HPDE6-E6E7 (cell line): ENCODE measurements around the gene ATP8A2.

ENCODE experiments used
- DNase-seq: peaks from one replicate; pipeline ENCODE4 v3.0.0; 2011; ENCODE audit warnings: missing footprints; ENCODE audit errors: extremely low spot score

ATP8A2 gene

DNA sequence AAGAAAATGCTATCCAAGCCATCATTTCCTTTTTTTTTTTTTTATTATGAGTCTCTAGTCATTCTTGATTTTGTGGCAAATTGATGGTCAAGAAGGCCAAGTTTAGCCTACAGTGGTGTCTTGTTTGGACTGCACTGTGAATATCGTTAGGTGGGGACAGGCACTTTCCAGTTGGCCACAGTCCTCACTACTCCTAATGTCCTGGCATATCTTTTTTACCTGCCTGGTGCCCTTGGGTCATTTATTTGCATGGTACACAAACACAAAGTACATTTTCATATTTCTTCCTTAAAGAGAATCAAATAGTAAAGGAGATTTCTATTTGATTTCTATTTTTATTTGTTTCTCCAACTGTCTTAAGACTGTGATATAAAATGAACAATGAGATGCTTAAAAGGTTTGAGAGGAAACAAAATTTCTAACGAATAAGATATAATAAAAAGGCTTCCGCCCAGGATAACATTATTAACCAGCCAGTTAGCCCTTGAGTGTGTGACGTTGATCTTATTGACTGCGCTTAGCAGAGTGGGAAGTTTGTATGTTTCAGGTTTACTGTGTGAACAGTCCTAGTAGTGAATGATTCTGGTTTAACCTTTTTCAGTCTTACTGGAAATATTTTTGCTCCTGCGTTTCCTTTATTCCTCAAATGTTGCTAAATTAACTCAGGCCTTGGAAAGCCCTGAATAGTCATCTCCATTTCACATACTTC, 312.0 kb downstream of the ATP8A2 start:
- DNase-seq: no peak

DNA sequence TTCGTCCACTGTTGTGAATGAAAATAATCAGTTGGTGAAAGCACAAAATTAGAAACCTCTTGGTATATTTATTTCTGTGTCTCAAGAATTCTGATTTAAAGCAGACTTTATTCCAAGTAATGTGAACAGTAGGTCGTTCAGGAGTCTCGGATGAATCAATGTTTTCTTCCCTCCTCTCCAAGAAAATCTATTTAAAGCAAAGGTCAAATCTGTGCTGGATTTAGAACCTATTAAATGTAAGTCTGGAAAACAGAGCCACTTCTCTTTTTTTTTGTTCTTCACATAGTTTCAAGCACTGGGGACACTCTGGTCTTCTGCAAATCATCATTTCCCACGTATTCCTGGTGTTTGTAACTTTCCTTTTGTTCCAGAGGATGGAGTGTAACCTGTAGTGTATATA, 312.7 kb downstream of the ATP8A2 start:
- no peak for DNase-seq

DNA sequence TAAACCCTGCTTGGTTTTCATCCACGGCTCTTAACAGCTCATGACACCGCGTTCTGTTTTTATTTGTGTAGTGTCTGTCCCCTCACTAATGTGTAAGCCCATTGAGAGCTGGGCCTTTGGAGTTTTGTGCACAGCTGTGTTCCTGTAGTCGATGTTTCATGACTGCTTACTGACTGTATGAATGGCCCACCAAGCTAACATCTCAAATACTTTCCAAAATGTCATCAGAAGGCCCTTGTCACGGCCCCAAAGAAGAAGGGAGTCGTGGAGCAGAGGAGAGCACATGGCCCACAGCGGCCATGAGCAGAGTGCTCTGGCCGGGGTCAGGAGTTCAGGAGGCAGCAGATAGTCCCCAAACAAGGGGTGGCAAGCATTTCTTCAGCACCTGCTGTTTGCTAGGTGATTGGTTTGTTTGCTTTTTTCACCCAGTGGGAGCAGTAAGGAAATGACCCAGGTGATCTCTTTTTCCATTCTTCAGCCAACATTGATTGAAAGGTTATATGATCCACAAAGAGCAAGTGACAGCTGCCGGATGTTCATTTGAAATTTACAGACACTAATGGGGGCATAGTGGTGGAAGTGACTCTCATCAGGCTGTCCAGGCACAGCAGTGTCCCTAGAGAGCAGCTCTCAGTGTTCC, 315.2 kb downstream of the ATP8A2 start:
- no peak for DNase-seq

DNA sequence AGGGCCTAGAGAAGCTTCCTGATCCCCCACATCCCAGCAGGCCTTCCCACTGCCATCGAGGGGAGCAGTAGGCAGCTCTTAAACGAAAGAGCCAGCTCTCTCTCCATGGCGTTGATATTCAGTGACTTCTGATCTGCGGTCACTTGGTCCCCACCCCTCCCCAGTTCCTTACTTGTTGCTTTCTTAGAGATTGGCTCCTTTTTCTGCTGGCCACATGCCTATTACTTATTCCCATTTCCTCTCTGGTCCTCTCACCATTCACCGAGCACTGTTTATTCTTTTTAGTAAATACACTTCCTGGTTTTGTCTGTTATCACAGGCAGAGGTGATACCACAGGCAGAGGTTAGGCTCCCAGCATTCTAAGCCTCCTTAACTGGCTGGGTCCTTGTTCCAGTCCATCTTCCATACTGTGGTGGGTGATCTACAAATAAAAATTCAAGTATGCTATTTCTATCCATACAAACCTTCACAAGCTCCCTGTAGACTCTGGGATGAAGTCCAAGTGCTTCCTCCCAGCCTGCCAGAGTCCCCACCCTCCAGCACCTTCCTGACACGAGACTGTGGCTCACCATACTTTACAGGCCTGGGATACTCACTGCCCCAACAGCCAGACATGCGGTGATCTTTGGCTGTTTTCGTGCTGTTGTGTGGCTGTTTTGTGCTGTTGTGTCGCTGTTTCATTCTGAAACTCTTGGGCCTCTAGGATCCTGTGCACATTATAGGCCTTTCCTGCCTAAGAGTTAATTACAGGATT, 315.9 kb downstream of the ATP8A2 start:
- no peak for DNase-seq

DNA sequence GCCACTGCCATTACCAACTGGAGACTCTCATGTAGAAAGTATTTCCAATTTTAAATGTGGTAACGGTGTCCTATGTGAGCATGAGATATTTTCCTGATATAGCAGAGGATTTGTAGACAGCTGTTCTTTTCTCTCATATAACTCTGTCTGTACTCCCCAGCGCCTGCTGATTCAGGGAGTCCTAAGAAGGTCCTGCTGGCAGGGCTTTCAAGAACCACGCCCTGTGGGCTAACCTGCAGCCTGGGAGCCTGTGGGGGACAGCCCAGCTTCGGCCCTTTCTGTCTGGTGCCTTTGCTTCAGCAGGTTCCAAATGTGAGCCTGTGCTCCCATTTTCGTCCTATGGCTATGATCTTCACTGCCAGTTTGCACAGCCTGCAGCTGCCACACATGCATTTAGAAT, 316.8 kb downstream of the ATP8A2 start:
- no peak for DNase-seq

DNA sequence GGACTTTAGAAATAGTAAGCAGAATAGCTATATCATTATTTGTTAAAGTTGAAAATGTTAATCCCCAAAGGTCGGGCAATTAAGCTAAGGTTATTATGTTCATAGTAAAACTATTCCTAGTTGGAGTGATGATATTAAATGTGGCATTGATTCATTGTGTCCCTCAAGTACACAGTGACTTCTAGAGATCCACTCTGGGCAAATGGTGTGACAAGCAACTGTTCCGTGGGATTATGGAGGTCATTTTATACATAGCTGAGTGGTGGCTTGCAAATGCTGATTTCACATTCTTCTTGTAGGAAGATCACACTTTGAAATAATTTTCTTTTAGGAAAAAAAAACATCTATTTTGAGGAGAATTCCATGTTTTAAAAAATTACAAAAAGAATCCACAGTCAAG, 317.8 kb downstream of the ATP8A2 start:
- no peak for DNase-seq

DNA sequence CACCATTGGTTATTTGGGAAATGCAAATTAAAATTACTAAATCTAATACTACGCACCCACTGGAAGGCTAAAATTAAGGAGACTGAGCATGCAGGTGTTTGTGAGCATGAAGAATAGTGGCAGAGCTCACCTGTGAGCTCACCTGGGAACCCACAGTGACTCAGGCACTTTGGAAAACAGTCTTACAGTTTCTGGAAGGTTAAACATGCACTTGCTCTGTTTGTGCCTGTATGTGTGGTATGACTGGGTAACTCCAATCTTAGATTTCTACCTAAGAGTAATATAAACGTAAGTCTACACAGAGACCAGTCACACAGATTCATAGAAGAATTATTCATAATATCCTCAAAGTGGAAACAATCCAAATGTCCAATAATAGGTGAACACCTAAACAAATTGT, 318.8 kb downstream of the ATP8A2 start:
- DNase-seq: no peak

DNA sequence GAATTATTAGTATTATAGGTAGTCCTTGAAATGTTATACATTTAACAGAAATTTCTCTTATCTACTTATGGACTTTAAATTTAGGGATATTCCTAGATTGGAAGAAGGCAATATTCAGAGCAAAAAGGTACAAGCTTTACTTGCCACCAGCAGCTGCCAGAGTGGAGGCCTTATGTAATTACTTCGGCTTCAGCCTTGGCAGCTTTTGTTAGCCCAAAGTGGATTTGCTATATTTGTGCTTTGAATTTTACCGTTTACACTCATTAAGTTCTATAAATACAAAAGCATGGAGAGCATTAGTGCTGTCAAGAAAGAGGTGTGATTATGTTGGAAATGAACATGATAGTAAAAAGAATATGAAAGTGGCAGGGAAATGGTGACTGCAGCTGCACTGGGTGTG, 319.9 kb downstream of the ATP8A2 start:
- no peak for DNase-seq

DNA sequence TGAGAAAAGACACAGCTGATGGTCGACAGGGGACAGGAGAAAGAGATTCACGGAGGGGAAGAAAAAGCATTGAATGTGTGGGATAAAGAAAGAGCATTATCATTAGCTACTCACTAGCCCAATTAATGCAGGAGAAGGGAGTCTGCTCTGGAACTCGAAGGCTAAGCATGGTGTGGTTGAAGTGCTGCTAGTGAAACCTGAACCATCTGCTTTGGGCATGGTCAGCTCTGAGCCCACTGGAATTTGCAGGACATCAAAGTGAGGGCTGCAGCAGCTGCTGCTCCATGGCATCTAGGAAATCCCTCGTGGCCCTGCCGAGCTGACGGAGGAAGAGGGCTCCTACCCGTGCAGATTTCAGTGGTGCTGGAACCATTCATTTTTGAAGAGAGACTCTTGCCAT, 320.3 kb downstream of the ATP8A2 start:
- no peak for DNase-seq

DNA sequence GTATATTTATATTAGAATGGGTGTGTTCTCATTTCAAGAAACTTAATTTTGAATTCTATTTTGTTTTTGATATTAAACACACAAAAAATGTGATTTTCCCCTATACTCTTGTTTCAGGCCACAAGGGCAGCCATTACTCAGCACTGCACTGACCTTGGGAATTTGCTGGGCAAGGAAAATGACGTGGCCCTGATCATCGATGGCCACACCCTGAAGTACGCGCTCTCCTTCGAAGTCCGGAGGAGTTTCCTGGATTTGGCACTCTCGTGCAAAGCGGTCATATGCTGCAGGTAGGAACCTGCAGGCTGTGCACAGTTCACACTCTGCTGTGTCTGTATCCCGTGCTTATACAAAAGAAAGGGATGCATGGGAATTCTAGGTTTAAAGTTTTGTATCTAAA, 327.3 kb downstream of the ATP8A2 start:
- peak; percentile 11 for DNase-seq

DNA sequence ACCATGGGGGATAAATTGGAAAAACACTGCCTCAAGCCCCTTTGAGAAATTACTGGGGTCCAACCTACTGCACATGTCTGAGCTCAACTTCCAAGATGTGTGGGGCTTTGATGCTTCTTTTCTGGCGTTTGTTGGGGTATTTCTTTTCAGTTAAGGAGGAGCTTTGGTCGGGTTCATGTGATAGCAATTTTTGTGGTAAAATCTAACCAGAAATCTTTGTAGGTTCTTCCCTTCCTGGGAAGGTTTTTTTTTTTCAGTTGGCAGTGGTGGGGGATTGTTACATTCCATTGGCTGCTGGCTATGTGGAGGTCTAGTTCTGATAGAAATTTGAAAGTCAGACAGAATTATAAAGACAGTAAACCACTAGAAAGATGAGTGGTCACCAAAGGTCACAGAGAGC, 327.8 kb downstream of the ATP8A2 start:
- no peak for DNase-seq

DNA sequence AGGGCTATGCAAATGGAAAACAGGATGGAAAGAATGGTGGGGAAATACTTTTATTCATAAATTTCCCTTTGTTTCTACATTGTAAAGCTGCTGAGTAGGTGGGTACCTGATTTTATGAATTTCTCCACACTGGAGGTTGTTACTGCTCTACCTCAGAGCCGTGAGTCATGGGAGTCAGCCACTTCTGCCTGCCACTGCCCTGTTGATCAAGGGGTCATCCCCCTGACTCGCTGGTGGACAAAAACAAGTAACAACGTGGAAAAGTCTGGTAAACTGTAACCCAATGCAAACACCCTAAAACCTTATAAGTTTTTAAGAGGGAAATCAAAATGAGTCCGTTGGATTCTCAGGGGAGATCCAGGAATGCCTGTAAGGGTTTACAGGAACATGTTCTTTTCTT, 329.5 kb downstream of the ATP8A2 start:
- no peak for DNase-seq

DNA sequence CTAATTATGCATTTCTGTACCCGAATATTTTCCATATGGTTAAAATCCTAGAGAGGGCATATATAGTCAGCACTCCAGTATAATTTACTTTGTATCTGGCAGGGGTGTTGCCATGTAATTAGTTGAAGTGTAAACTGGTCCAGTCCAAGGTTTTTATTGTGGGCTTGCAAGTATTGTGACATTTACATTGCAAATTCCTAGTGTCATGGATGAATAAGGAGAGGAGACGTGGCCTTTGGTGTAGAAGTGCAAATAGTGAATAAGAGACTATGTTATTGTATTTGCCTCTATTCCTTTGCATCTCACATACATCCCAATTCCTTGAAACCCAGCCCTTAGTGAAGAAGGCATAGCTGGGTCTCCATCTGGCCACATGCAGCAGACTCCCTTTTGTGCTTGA, 330.6 kb downstream of the ATP8A2 start:
- no peak for DNase-seq

DNA sequence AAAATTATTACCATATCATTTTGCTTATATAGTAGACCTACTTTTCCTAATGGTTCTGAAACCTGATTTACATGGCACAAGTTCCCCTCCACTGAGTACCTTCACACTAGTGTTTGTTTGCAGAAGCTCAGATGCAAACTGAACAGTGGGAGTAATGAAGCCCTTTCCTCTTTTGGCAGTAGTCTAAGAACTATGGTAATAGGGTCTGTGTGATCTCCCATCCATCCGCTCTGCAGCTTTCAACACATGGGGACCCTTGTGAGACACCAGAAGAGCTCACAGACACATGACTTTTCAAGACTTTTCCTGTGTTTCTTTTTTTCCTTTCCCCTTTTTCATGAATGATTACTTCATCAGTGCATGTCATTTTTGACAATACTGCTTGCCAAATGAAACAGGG, 336.0 kb downstream of the ATP8A2 start:
- no peak for DNase-seq

DNA sequence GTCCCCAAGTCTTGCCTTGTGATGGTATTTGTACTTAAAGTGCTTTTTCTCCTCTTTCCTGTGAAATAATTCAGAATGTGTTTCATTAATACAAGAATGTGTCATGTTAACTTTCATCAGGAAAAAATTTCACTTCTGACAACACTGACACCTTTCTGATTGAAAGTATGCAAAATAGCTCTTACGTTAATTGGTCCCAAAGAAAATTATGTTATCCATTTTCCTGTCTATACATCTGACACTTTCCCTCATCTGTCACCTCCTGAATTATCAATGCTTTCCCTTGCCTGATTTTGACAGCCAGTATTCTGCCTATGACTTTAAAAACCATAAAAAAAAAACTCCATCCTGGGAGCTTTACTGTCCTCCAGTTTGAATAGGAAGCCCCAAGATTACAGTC, 336.5 kb downstream of the ATP8A2 start:
- DNase-seq: no peak

DNA sequence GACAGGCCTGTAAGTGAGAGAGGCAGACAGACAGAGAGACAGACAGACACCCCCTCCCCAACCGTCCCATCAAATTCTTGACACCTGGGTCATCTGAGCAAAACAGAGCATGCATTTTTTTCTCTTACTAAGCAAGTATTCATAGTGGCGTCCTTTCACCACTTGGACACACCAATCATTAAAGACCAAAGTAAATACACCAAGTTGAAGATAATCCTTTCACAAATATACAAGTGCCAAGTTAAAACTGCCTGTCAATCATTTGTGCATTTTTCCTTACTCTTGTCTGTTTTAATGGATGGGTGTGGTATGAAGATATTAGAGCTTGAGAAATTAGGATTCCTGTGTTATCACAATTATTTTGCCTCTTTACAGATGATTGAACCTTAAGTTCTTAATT, 337.3 kb downstream of the ATP8A2 start:
- no peak for DNase-seq

DNA sequence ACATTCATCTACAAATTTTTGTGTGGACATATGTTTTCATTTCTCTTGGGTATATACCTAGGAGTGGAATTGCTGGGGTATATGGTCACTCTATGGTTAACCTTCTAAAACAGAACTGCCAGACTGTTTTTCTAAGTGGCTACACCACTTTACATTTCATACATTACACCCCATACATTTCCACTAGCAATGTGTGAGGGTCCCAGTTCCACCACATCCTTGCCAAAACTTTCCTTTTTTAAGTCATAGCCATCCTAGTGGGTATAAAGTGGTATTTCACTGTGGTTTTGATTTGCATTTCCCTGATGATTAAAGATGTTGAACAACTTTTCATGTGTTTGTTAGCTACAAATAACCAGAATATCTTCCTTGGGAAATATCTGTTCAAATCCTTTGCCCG, 344.0 kb downstream of the ATP8A2 start:
- DNase-seq: no peak

DNA sequence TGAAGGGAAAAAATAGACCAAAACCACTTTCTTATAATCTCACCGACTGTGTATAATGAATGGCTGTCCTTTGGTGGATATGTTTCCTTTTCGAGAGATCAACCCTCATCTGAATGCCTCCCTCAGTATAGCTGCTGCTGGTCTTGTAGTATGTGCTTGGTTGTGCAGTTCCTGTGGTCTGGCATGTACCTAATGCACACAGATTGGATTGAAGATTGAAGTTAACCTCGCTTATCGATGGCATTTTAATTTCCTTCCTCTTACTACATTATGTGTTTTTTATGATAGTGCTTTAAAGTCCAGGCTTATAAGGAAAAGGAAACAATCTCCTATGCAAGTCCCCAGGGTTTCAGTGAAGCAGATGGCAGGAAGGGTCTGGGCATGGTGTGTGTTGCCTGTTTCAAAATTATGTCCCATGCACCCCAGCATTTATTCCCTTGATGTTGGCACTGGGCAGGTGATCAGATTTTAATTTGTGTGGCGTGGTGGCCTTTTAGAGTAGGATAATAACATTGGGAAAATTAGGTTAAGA, 346.0 kb downstream of the ATP8A2 start:
- DNase-seq: no peak

DNA sequence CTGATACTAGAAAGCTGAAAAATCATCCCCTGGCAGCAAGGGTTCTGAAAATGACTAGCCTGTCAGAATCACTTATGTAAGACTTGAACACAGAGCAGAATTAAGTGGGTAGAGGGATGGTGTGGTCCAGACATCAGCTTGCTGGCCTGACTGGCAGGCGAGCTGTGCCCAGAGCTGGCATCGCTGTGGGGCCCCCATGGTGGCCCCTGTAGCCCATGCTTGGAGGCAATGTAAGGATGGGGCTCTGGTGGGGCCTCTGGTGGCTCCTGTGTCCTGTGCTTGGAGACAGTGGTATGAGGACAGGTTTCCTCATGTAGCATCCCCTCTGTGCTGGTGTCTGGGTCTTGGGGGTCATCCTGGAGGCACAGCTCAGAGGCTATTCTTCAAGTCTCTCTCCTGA, 347.9 kb downstream of the ATP8A2 start:
- DNase-seq: no peak

DNA sequence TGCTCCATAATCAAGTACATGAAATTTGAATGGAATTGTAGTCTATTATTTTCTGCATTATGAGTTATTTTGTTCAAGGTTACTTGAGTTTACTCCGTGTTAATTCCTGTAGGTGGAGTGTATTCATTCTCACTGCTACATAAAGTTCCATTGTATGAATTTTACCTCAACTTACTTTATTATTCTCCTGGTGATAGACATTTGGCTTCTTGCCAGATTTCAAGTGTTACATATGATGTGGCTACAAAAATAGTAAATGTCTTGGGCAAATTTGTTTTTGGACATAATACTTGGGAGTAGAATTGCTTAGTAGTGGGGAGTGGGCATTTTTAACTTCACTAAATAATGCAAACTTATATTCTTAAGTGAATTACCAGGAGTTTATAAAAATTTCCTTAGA, 351.1 kb downstream of the ATP8A2 start:
- no peak for DNase-seq

DNA sequence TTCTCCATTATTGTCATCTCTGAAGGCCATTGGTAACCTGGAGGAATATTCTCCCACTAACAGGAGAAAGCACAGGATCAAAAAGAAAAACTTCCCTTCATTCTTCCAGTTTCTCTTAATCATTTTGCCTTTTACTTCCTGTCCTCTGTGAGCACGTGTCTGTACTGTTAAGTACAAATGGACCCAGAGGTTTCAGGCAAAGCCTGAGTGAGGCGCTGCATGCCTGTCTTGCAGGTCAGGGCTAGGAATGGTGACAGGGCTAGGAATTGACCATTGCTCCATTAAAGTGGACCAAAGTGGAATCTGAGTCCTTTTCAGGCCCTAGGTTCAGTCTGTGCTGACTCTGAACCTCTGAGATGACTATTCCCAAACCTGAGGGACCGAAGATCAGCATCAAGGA, 353.3 kb downstream of the ATP8A2 start:
- DNase-seq: no peak

DNA sequence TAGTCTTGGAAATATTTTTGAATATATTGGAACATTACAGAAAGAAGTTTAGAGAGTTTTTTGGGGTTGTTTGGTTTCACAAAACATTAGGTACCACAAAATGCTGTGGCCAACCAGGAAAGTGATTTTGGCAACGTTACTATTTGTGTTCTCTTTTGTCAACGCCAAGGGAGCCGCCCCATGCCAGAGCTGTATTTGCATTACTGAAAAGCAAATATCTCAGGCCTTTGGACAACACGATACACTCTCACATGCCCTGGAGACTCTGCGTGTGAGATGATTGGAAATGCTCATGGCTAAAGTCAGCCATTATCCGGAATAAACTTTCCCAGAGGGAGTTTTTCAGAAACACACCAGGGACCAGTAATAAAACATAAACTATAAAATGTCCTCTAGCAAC, 355.5 kb downstream of the ATP8A2 start:
- no peak for DNase-seq

DNA sequence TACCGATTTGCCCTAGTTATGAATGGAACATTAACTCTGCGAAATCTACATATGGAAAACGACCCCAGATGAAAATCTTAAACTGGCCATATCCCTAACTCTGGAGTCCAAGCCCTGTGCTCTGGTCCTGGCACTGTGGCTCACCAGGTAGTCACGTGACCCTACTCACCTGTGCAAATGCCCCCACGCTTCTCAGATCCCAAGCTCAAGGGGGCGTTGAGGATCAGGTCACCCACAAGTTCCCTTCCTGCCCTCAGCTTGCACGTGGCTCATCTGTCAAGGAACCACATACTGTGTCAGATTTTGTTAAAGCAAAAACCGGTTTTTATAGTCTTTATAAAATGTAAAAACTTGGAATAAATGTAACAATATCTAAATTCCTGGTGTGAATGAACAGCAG, 356.0 kb downstream of the ATP8A2 start:
- DNase-seq: no peak
